Stimulated activated CD4-positive, alpha-beta T cell treated with anti-CD3 and anti-CD28 coated beads, TNF-alpha, amount 100 ng/mL, for 24 hours (primary cell): Measurements from ENCODE around the gene CNST.
"Not testable (repeated sequence)": the region's sequence is repeated elsewhere in the genome, so short reads cannot be mapped to it uniquely, and the experiment has no call there.

ENCODE experiments used
- DNase-seq, 3 experiments: peaks; one replicate each; pipeline ENCODE4 v3.0.0-alpha.2; 2020; ENCODE audit warnings: low read depth in 3 of 3

CNST gene

GRCh38 chr1:246583056-246583440, 16.8 kb downstream of the CNST start:
- DNase-seq, result no peak

GRCh38 chr1:246583448-246584185, 17.4 kb downstream of the CNST start:
- DNase-seq, result no peak

- no peak for DNase-seq
Observed at GRCh38 chr1:246587032-246587431, 20.8 kb downstream of the CNST start.

GRCh38 chr1:246587606-246588005, 21.4 kb downstream of the CNST start:
- no peak for DNase-seq

- no peak for DNase-seq
Observed at GRCh38 chr1:246588159-246588721, 22.0 kb downstream of the CNST start.

- not testable (repeated sequence) for DNase-seq
Observed at GRCh38 chr1:246589919-246590318, 23.7 kb downstream of the CNST start.

- no peak for DNase-seq
Observed at GRCh38 chr1:246591047-246591446, 24.8 kb downstream of the CNST start.

GRCh38 chr1:246591504-246591903, 25.2 kb downstream of the CNST start:
- no peak for DNase-seq

GRCh38 chr1:246591958-246592357, 25.7 kb downstream of the CNST start:
- no peak for DNase-seq

GRCh38 chr1:246592695-246593094, 26.4 kb downstream of the CNST start:
- DNase-seq, result no peak

GRCh38 chr1:246595146-246595545, 28.9 kb downstream of the CNST start:
- DNase-seq, result no peak

GRCh38 chr1:246597340-246597739, 31.1 kb downstream of the CNST start:
- no peak for DNase-seq

GRCh38 chr1:246597971-246598370, 31.7 kb downstream of the CNST start:
- DNase-seq, result no peak

- DNase-seq, result no peak
Observed at GRCh38 chr1:246599315-246599714, 33.1 kb downstream of the CNST start.

- no peak for DNase-seq
Observed at GRCh38 chr1:246600579-246600978, 34.3 kb downstream of the CNST start.

GRCh38 chr1:246602194-246602593, 35.9 kb downstream of the CNST start:
- DNase-seq, result no peak

GRCh38 chr1:246605231-246605630, 39.0 kb downstream of the CNST start:
- DNase-seq, result not testable (repeated sequence)

GRCh38 chr1:246607462-246607861, 41.2 kb downstream of the CNST start:
- no peak for DNase-seq

- DNase-seq, result peak in 1 of 3 experiments; percentile 25
Observed at GRCh38 chr1:246608616-246609376, 42.5 kb downstream of the CNST start.

- no peak for DNase-seq
Observed at GRCh38 chr1:246609632-246610031, 43.4 kb downstream of the CNST start.

- DNase-seq, result no peak
Observed at GRCh38 chr1:246613096-246613758, 47.0 kb downstream of the CNST start.

GRCh38 chr1:246617156-246617555, 50.9 kb downstream of the CNST start:
- DNase-seq, result no peak
